Aorta (tissue), 5 donors: ENCODE results near the gene ZNF841. TPM values are rescaled to one million over a fixed set of nuclear protein-coding genes. Genes with fewer than 3 reads are reported as not detected.

Experiments
- ATAC-seq: fragments of 200-7000 bp; cut with Tn5 transposase; one replicate; pipeline ENCODE4 v1.9.1; 2022; ENCODE audit warnings: moderate library complexity; ENCODE audit not compliant: low FRiP score
- DNase-seq, 2 donors: peaks; one replicate each; pipeline ENCODE4 v3.0.0-alpha.2; 2020
- H3K27ac ChIP-seq, 2 donors: one replicate each; pipeline ENCODE4 v1.5.1; 2013; ENCODE audit warnings: low read length in 2 of 2, mild to moderate bottlenecking in 2 of 2, moderate library complexity in 2 of 2, control low read depth in 1 of 2, inconsistent platforms in 1 of 2, low read depth in 1 of 2
- H3K27me3 ChIP-seq, 2 donors: one replicate each; pipeline ENCODE4 v1.6.1; 2013; ENCODE audit warnings: control low read depth in 1 of 2, low read length in 1 of 2, mild to moderate bottlenecking in 1 of 2, moderate library complexity in 1 of 2; ENCODE audit not compliant: insufficient read depth in 2 of 2, control insufficient read depth in 1 of 2
- H3K36me3 ChIP-seq, 2 donors: one replicate each; pipeline ENCODE4 v1.6.1; 2013; ENCODE audit warnings: control low read depth in 1 of 2, low read length in 1 of 2, mild to moderate bottlenecking in 1 of 2; ENCODE audit not compliant: insufficient read depth in 2 of 2, control insufficient read depth in 1 of 2
- H3K4me1 ChIP-seq, 2 donors: one replicate each; pipeline ENCODE4 v1.6.1; 2013; ENCODE audit warnings: low read length in 2 of 2, control low read depth in 1 of 2, mild to moderate bottlenecking in 1 of 2, moderate library complexity in 1 of 2; ENCODE audit not compliant: insufficient read depth in 2 of 2, control insufficient read depth in 1 of 2
- H3K4me3 ChIP-seq, 2 donors: one replicate each; pipeline ENCODE4 v1.5.1; 2013; ENCODE audit warnings: low read length in 2 of 2, control low read depth in 1 of 2, mild to moderate bottlenecking in 1 of 2
- H3K9me3 ChIP-seq: one replicate; pipeline ENCODE4 v1.6.1; 2013; ENCODE audit warnings: mild to moderate bottlenecking, low read length; ENCODE audit not compliant: control insufficient read depth
- WGBS, 2 donors: extraction: QIAGEN DNeasy Blood & Tissue Kit; methylation state at CpG; one replicate each; pipeline ENCODE4 v1.1.7; 2013; 5-methylcytosine and 5-hydroxymethylcytosine counted together
- intact Hi-C, 2 donors: fragments of 100-400 bp; cut with DNase I; formaldehyde crosslinking; loops; one replicate each; pipeline versions ENCODE4 v1.14.2 to v1.15.0; 2022
- polyA plus RNA-seq, 2 donors: library from polyadenylated mRNA; stranded (reverse); fragments of 200-250 nt; gene quantifications; one replicate each; pipeline ENCODE4 v1.2.3, GENCODE V29; 2013
- total RNA-seq, 2 donors: library from RNA; stranded (reverse); fragmentation: NEBNext Ultra II Directional; extraction: Animal tissue kit (Norgen Biotek cat#: 25700); gene quantifications; one replicate each; pipeline ENCODE4 v1.2.1, GENCODE V29; 2021
- donor health status: healthy with polysubstance abuse.
- donor health status: Bipolar disorder and iron deficiency.
- donor health status: DM: no; HTN: no; CAD: no.
- donor health status: DM: no; HTN: no; CAD: no.
- donor health status: DM: yes; HTN: yes; CAD: no.

Gene ZNF841
- total and polyA plus RNA-seq, 4 donors: 0.88 to 40.7 (median 26.7) TPM

DNA sequence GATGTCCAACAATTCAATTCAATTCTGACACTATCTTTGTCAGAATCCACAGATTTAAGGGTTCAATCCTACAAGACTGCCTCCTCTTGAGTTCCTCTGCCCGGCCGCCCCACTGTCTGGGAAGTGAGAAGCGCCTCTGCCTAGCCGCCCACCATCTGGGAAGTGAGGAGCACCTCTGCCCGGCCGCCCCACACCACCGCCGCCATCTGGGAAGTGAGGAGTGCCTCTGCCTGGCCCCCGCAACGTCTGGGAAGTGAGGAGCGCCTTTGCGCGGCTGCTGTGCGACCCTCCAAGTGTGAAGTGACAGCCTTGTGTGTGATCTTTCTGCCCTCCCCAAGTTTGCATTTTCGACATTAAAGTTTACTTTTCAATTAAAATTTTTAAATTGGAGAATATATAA lies 73.4 kb downstream of the ZNF841 start:
- ATAC-seq (no peak), DNase-seq (no peak)
- 96 to 97% methylated on average over 15 of the region's 15 CpGs for WGBS, 2 donors
- Histone ChIP-seq H3K4me1 (peaks cover 0 to 2% of the 10 kb centered on the region in 2 donors), H3K9me3 (peaks cover 32% of the 10 kb centered on the region), H3K36me3 (peaks cover 32 to 50% of the 10 kb centered on the region in 2 donors), H3K27me3 (no peaks in the 10 kb centered on the region), H3K4me3 (no peak overlapping the region), H3K27ac (no peak overlapping the region)
- intact Hi-C loops: no loop called here

DNA sequence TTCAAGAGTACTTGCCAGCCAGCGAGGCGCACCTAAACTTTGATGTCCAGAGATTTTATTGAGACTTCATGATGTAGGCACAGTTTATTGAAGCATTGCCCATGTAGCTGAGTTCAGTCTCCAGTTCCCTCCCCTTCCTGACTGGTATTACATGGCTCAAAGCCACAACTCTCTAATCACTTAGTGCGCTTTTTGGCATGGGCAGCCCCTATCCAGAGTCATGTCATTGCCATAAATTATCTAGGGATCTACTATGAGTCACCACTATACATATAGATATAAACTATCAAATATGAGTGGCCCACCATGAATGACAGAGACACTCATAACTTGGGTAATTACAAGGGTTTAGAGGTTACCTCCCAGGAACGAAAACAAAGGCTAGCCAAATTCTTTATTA lies 75.1 kb downstream of the ZNF841 start:
- 92 to 95% methylated on average over 4 of the region's 4 CpGs for WGBS, 2 donors
- Histone ChIP-seq H3K9me3 (peaks cover 35% of the 10 kb centered on the region), H3K4me3 (no peak overlapping the region), H3K36me3 (peaks cover 37 to 56% of the 10 kb centered on the region in 2 donors), H3K27ac (no peak overlapping the region), H3K4me1 (no peaks in the 10 kb centered on the region), H3K27me3 (no peaks in the 10 kb centered on the region)
- DNase-seq: no peak
- ATAC-seq: no peak
- intact Hi-C loops: no loop called here

Other genes with a start within 250 kb of the ZNF841 start
- gene ZNF577, start 207.8 kb downstream of the ZNF841 start, total RNA-seq: 10 to 100 TPM; 12.5 to 24.2 TPM
- gene ZNF577, start 207.8 kb downstream of the ZNF841 start, polyA plus RNA-seq: 10 to 100 TPM in 1 of 2 donors, 1 to 10 TPM in 1; 4.5 to 61.1 TPM
- gene ZNF649, start 190.7 kb downstream of the ZNF841 start, total RNA-seq: 10 to 100 TPM; 14.3 to 15.3 TPM
- 1 to 10 TPM; 1.5 to 8.5 TPM for gene ZNF649, start 190.7 kb downstream of the ZNF841 start, polyA plus RNA-seq
- 1 to 10 TPM; 6.4 to 8.8 TPM for gene ZNF613, start 168.3 kb downstream of the ZNF841 start, total RNA-seq
- gene ZNF613, start 168.3 kb downstream of the ZNF841 start, polyA plus RNA-seq: 1 to 10 TPM; 6.3 to 8.7 TPM
- gene ZNF350, start 108.9 kb downstream of the ZNF841 start, total RNA-seq: 10 to 100 TPM; 13.2 to 17.7 TPM
- gene ZNF350, start 108.9 kb downstream of the ZNF841 start, polyA plus RNA-seq: 10 to 100 TPM in 1 of 2 donors, 1 to 10 TPM in 1; 9.9 to 11.9 TPM
- gene ZNF615, start 87.6 kb downstream of the ZNF841 start, total RNA-seq: 10 to 100 TPM; 11.7 to 18.9 TPM
- 10 to 100 TPM in 1 of 2 donors, 1 to 10 TPM in 1; 4.6 to 10.1 TPM for gene ZNF615, start 87.6 kb downstream of the ZNF841 start, polyA plus RNA-seq
- 1 to 10 TPM; 8.1 to 9.3 TPM for gene ZNF614, start 67.4 kb downstream of the ZNF841 start, total RNA-seq
- 1 to 10 TPM; 3.8 to 4.3 TPM for gene ZNF614, start 67.4 kb downstream of the ZNF841 start, polyA plus RNA-seq
- 10 to 100 TPM; 21.4 to 22.0 TPM for gene ZNF432, start 46.9 kb downstream of the ZNF841 start, total RNA-seq
- 10 to 100 TPM in 1 of 2 donors, 1 to 10 TPM in 1; 4.1 to 14.3 TPM for gene ZNF432, start 46.9 kb downstream of the ZNF841 start, polyA plus RNA-seq
- 10 to 100 TPM in 1 of 2 donors, 1 to 10 TPM in 1; 8.1 to 11.0 TPM for gene ZNF616, start 44.2 kb upstream of the ZNF841 start, total RNA-seq
- gene ZNF616, start 44.2 kb upstream of the ZNF841 start, polyA plus RNA-seq: 1 to 10 TPM in 1 of 2 donors, under 1 TPM in 1; 0.88 to 2.1 TPM
- gene ZNF836, start 75.9 kb upstream of the ZNF841 start, total RNA-seq: 10 to 100 TPM; 15.4 to 20.3 TPM
- gene ZNF836, start 75.9 kb upstream of the ZNF841 start, polyA plus RNA-seq: 1 to 10 TPM; 1.5 to 4.6 TPM
- 100 to 1,000 TPM; 174 to 178 TPM for gene PPP2R1A, start 94.3 kb upstream of the ZNF841 start, total RNA-seq
- gene PPP2R1A, start 94.3 kb upstream of the ZNF841 start, polyA plus RNA-seq: 10 to 100 TPM; 50.2 to 92.2 TPM
- gene ZNF766, start 173.8 kb upstream of the ZNF841 start, total RNA-seq: 10 to 100 TPM; 16.6 to 20.5 TPM
- gene ZNF766, start 173.8 kb upstream of the ZNF841 start, polyA plus RNA-seq: 10 to 100 TPM in 1 of 2 donors, 1 to 10 TPM in 1; 6.1 to 10.9 TPM
- gene ZNF480, start 201.4 kb upstream of the ZNF841 start, total RNA-seq: 10 to 100 TPM in 1 of 2 donors, 1 to 10 TPM in 1; 10.0 to 15.7 TPM
- 1 to 10 TPM; 5.4 to 6.0 TPM for gene ZNF480, start 201.4 kb upstream of the ZNF841 start, polyA plus RNA-seq
- 1 to 10 TPM; 2.2 to 3.2 TPM for gene ZNF610, start 240.5 kb upstream of the ZNF841 start, total RNA-seq
- 1 to 10 TPM in 1 of 2 donors, under 1 TPM in 1; 0.50 to 1.6 TPM for gene ZNF610, start 240.5 kb upstream of the ZNF841 start, polyA plus RNA-seq